Fibroblast of mammary gland (primary cell): Measurements from ENCODE around the gene PPM1M.

Experiments used
- DNase-seq: peaks from one replicate; pipeline ENCODE4 v3.0.0-alpha.2; 2010; ENCODE audit warnings: low read depth
- H3K4me3 ChIP-seq: 2 replicates; pipeline ENCODE4 v1.5.1; 2011; ENCODE audit warnings: low read depth, mild to moderate bottlenecking, low read length, moderate library complexity; ENCODE audit not compliant: control insufficient read depth
- TF ChIP-seq, protein P1 (sequence below): conservative IDR thresholded peaks from 2 replicates; pipeline ENCODE4 v1.5.1; 2011; ENCODE audit warnings: low read depth, low read length, inconsistent platforms; ENCODE audit not compliant: control insufficient read depth, insufficient read depth

The PPM1M gene

DNA sequence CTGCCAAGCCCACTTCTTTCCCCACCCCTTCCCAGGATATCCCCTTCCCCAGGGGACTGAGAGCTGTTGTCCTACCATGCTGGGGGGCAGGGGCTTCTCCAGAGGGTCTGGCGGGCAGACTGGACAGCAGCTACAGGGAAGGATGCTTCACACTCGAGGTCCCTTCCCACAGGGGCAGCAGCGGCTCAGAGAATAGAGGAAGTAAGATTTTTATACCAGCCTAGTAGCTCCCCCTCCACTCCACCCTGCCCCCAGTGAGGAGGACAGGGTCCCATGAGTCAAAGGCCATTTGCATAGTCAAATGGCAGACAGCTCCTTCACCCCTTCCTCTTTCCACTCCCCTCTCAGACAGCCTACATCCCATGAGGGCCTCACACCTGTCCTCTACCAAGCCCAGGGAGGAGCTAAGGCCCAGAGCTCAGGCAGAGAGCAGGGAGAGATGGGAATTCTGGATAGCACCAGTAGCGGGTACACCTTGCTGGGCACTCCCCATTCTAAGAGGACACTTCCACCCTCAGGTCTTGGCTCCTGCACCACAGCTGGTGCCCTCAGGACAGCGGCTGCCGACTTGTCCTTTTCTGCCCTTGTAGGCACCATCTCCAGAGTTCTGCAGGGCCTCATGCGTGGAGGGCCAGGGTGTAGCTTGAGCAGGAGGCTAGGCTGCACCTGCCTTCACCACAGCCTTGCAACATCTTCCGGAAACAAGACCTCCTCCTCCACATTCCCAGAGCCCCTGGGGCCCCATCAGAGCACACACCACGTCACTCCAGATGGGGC is 19.9 kb upstream of the PPM1M start, which contains the start of gene TLR9:
Gene TLR9, minus strand, starts transcription at position 194 of the 777 bp plus-strand sequence. Its CDS starts 116 bp downstream, at position 78.
- TF ChIP-seq, protein P1, sequence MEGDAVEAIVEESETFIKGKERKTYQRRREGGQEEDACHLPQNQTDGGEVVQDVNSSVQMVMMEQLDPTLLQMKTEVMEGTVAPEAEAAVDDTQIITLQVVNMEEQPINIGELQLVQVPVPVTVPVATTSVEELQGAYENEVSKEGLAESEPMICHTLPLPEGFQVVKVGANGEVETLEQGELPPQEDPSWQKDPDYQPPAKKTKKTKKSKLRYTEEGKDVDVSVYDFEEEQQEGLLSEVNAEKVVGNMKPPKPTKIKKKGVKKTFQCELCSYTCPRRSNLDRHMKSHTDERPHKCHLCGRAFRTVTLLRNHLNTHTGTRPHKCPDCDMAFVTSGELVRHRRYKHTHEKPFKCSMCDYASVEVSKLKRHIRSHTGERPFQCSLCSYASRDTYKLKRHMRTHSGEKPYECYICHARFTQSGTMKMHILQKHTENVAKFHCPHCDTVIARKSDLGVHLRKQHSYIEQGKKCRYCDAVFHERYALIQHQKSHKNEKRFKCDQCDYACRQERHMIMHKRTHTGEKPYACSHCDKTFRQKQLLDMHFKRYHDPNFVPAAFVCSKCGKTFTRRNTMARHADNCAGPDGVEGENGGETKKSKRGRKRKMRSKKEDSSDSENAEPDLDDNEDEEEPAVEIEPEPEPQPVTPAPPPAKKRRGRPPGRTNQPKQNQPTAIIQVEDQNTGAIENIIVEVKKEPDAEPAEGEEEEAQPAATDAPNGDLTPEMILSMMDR = no peak
- DNase-seq = no peak
- no peak within 1 kb of the TSS for H3K4me3 ChIP-seq

DNA sequence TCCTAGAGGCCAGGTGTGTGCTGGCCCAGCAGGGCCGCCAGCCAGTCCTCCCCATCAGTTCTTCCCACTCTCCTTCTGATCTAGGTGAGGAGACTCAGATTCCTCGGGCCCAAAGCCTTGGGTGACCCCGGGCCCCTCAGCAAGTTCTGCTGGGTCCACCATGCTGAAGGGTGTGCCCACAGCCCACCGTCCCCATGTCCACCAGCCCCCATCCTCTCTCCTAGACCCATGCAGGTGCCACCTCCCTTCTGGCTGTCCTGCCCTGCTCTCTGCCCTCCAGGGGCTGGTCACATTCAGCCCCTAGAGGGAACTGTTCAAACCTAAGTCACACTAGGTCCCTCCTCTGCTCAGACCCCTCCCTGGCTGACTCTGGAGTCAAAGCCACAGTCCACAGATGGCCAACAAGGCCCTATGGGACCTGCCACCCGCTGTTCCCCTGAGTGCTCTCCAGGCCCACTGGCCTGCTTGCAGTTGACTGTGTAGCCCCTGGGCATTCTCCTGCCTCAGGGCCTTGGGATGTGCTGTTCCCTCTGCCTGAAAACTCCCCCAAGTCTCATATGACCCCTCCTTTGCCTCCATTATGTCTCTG is 19.2 kb upstream of the PPM1M start:
- H3K4me3 ChIP-seq = no peak overlapping the region
- TF ChIP-seq, protein P1 = no peak
- DNase-seq = no peak

DNA sequence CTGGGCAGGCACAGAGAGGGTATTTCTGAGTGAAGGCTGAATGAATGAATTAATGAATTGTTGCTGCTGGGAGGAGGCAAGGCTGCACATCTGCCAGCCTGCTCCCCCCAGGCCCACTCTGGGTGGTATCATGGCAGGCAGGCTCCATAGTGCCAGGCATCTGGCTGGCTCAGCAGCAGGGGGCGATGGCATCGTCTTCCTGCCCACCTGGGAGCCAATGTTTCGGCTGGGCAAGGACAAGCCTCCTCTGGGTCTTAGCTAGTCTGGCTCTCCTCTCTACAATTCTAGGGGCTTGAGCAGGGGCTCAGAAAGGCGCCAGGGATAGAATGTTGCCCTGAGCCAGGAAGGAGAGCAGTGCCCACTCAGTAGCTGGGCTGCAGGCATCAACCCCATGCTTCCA is 18.4 kb upstream of the PPM1M start:
- TF ChIP-seq, protein P1 = peak; percentile 6
- DNase-seq = no peak
- H3K4me3 ChIP-seq = no peak overlapping the region

DNA sequence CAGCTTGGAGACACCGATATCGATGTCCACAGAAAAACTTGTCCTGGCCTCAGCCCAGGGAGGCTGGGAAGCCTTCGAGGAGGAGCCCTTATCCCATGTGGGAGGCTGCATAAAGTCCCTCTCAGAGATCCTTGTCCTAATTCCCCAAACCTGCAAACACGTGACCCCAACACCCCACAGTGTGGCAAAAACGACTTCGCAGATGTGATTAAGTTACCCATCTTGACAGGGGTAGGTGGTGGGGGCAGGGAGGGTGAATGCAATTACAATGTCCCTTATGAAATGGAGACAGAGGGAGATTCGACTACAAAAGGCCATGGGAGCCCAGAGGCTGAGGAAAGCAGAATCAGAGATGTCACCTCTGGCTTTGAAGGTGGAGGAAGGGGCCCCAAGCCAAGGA is 17.8 kb upstream of the PPM1M start:
- DNase-seq = no peak
- H3K4me3 ChIP-seq = no peak overlapping the region
- TF ChIP-seq, protein P1 = no peak

DNA sequence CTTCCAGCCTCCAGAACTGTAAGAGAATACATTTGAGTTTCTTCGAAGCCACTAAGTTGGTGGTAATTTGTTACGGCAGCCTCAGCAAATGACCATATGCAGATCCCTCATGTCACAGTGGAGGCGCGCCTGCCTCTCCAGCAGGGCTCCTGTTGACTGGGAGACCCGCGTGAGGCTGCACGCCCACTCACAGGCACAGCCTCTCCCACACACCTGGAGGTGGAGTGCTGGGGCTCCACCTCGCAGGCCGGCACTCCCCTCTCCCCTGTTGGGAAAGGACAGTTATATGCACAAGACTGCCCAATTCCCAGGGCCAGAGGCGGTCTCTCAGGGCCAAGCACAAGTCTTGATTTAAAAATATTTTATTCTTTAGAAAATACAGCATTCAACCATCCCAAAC is 17.3 kb upstream of the PPM1M start:
- no peak for DNase-seq
- TF ChIP-seq, protein P1 = no peak
- no peak overlapping the region for H3K4me3 ChIP-seq

DNA sequence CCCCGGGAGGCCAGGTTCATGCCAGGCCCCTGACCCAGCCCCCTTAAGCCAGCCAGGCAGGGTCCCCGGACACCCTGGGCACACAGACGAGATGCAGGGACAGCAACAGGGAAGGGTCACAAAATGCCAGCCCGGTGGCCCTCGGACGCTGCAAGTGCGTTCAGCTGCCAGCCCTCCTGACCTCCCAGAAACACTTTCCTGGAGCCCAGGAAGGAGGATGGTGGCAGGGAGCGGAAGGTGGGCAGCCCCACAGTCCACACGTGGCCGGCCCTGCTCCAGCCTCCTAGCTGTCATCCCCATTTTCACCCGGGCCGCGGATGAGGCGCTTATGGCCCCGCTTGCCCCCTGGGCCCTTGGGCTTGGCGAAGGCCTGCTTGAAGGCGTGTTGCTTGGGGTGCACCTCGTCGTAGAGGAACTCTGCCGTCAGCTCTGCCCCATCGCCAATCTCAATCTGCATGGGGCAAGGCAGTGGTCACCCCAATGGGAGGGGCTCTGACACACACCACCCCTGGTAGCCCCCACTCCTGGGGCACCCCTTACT is 16.7 kb upstream of the PPM1M start:
- no peak overlapping the region for H3K4me3 ChIP-seq
- TF ChIP-seq, protein P1 = no peak
- no peak for DNase-seq

DNA sequence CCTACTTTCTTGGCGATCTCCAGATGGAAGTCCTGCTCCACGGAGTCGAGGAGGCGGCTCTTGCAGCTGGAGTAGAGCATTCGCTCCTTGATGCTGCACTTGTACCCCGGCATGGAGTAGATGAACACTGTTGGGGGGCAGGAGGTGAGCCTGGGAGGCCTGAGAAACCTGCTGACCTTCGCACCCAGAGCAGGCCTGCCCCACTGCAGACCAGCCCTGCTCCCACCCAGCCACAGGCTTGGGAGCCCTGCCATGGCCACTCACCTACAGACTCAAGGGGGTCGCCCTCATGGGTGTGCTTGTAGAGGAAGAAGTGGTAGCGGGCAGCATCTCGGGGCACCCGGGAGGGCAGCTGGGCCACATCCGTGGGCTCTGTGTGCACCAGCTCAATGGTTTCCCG is 15.9 kb upstream of the PPM1M start:
- no peak for DNase-seq
- TF ChIP-seq, protein P1 = no peak
- no peak overlapping the region for H3K4me3 ChIP-seq
